ENCODE results near the gene RPL9.

DNA sequence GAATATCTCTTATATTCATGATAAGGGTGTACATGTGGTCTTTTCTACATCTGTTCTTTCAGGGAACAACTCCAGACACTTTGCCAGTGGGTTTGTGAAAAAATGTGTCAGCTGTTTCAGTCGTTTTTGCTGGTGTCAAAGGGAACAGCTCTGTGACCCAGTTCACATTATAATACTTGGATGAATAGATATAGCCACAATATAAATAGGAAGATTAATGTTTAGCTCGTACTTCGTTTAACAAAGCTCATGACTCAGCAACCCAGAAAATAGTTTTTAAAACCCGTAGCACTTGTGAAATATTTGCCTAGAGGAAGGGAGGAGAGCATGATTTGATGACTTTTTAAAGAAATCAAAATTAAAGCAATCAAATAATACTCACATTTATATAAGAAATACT is 8.0 kb upstream of the RPL9 start:
- TF ChIP-seq, protein P1, sequence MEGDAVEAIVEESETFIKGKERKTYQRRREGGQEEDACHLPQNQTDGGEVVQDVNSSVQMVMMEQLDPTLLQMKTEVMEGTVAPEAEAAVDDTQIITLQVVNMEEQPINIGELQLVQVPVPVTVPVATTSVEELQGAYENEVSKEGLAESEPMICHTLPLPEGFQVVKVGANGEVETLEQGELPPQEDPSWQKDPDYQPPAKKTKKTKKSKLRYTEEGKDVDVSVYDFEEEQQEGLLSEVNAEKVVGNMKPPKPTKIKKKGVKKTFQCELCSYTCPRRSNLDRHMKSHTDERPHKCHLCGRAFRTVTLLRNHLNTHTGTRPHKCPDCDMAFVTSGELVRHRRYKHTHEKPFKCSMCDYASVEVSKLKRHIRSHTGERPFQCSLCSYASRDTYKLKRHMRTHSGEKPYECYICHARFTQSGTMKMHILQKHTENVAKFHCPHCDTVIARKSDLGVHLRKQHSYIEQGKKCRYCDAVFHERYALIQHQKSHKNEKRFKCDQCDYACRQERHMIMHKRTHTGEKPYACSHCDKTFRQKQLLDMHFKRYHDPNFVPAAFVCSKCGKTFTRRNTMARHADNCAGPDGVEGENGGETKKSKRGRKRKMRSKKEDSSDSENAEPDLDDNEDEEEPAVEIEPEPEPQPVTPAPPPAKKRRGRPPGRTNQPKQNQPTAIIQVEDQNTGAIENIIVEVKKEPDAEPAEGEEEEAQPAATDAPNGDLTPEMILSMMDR (IDR thresholded peaks at IDR 0.05) = no peak
- no peak for TF ChIP-seq POLR2A (IDR thresholded peaks at IDR 0.05)
